ENCODE measurements around the gene PDE9A.

GRCh38 chr21:42806509-42807140, 153.2 kb downstream of the PDE9A start:
- TF ChIP-seq CTCF (conservative IDR thresholded peaks at IDR 0.05; ENCODE audit: low read depth in 2 of 2) = no peak
- no peak for TF ChIP-seq EZH2phosphoT487 (IDR thresholded peaks at IDR 0.05; ENCODE audit: unreplicated experiment)
- no peak for TF ChIP-seq REST (IDR thresholded peaks at IDR 0.05; ENCODE audit: unreplicated experiment)
- no peak for TF ChIP-seq POLR2AphosphoS5 (IDR thresholded peaks at IDR 0.05; ENCODE audit: low read depth)
- no peak for TF ChIP-seq EZH2 (IDR thresholded peaks at IDR 0.05; ENCODE audit: low read depth, unreplicated experiment)
- TF ChIP-seq STAT1 (IDR thresholded peaks at IDR 0.05; ENCODE audit: unreplicated experiment) = no peak
- no peak for TF ChIP-seq ZNF331 (CRISPR knock-in tag; IDR thresholded peaks at IDR 0.05; ENCODE audit: low read depth)
- TF ChIP-seq JUNB (IDR thresholded peaks at IDR 0.05; ENCODE audit: unreplicated experiment) = no peak
- no peak for TF ChIP-seq ETS1 (IDR thresholded peaks at IDR 0.05)
- no peak for TF ChIP-seq ZNF114 (CRISPR knock-in tag; IDR thresholded peaks at IDR 0.05)
- TF ChIP-seq ZNF462 (CRISPR knock-in tag; IDR thresholded peaks at IDR 0.05) = no peak
- no peak for TF ChIP-seq CREB1 (CRISPR knock-in tag; IDR thresholded peaks at IDR 0.05; ENCODE audit: low read depth)
